B cell (primary cell): ENCODE data around the gene NLRP1. TPM values are rescaled to one million over a fixed set of nuclear protein-coding genes. Genes with fewer than 3 reads are reported as not detected.

Experiments used
- ATAC-seq: fragments of 200-7000 bp; cut with Tn5 transposase; one replicate; pipeline ENCODE4 v1.10.0; 2021; ENCODE audit warnings: low read depth, mild to moderate bottlenecking, moderate number of reproducible peaks, moderate library complexity
- CTCF ChIA-PET: fragments of 350-600 bp; sonication (Branson Sonifier 250); formaldehyde crosslinking; loops from one replicate; lab custom pipeline; 2021; ENCODE audit warnings: antibody characterized with exemption, inconsistent platforms; lab: Charles Lee
- POLR2A ChIA-PET: fragments of 350-600 bp; sonication (Branson Sonifier 250); formaldehyde crosslinking; loops from one replicate; lab custom pipeline; 2021; ENCODE audit warnings: antibody characterized with exemption; lab: Charles Lee
- DNase-seq: peaks from one replicate; pipeline ENCODE4 v3.0.0; 2013
- H2AFZ ChIP-seq: 2 replicates; pipeline ENCODE4 v1.6.1; 2012; ENCODE audit warnings: mild to moderate bottlenecking, low read depth, low read length; ENCODE audit not compliant: insufficient read depth, poor library complexity, severe bottlenecking
- H3K27ac ChIP-seq, 2 donors: 1 replicate in 1 of 2; 2 replicates in 1 of 2; pipeline ENCODE4 v1.5.1; 2012 to 2013; ENCODE audit warnings: low read length in 2 of 2, mild to moderate bottlenecking in 2 of 2, moderate library complexity in 1 of 2
- H3K27me3 ChIP-seq, 4 experiments: fragments of 200-600 bp in 1 of 4; sonication (generic) in 1 of 4; replicated peaks in 1 of 4; 1 replicate in 2 of 4; 2 replicates in 2 of 4; pipeline versions ENCODE4 v1.6.1 to v1.7.0; 2013 to 2016; ENCODE audit warnings: low read length in 3 of 4, mild to moderate bottlenecking in 2 of 4, mixed read lengths in 1 of 4, moderate library complexity in 1 of 4; ENCODE audit not compliant: insufficient read depth in 4 of 4, control insufficient read depth in 3 of 4; ENCODE audit errors: control extremely low read depth in 1 of 4
- H3K36me3 ChIP-seq, 2 experiments: replicated peaks in 1 of 2; 1 replicate in 1 of 2; 2 replicates in 1 of 2; pipeline versions ENCODE4 v1.6.1 to v1.7.1; 2013; ENCODE audit warnings: low read length in 1 of 2; ENCODE audit not compliant: insufficient read depth in 2 of 2, control insufficient read depth in 1 of 2; ENCODE audit errors: control extremely low read depth in 1 of 2, extremely low read depth in 1 of 2
- H3K4me1 ChIP-seq, 2 donors: fragments of 200-600 bp in 1 of 2; sonication (generic) in 1 of 2; 1 replicate in 1 of 2; 2 replicates in 1 of 2; pipeline versions ENCODE4 v1.5.1 to v1.6.1; 2013 to 2017; ENCODE audit warnings: low read length in 2 of 2; ENCODE audit not compliant: control insufficient read depth in 2 of 2, insufficient read depth in 2 of 2
- H3K4me2 ChIP-seq: replicated peaks from 2 replicates; pipeline ENCODE3; 2012; ENCODE audit warnings: mild to moderate bottlenecking, low read depth, low read length; ENCODE audit not compliant: poor library complexity, severe bottlenecking
- H3K4me3 ChIP-seq, 5 experiments: fragments of 200-600 bp in 1 of 5; sonication (generic) in 1 of 5; 1 replicate in 3 of 5; 2 replicates in 2 of 5; pipeline versions ENCODE4 v1.5.1 to v1.7.0; 2011 to 2016; ENCODE audit warnings: low read length in 4 of 5, mild to moderate bottlenecking in 4 of 5, low read depth in 2 of 5, control low read depth in 1 of 5, moderate library complexity in 1 of 5; ENCODE audit not compliant: insufficient read depth in 1 of 5; ENCODE audit errors: control extremely low read depth in 1 of 5, extremely low read depth in 1 of 5
- H3K79me2 ChIP-seq: fragments of 200-600 bp; sonication (generic); one replicate; pipeline ENCODE4 v1.6.0; 2016; ENCODE audit warnings: low read length; ENCODE audit not compliant: control insufficient read depth, insufficient read depth
- H3K9ac ChIP-seq: fragments of 200-600 bp; sonication (generic); 2 replicates; pipeline ENCODE4 v1.6.1; 2017; ENCODE audit warnings: mild to moderate bottlenecking, low read length, moderate library complexity
- H3K9me3 ChIP-seq, 3 donors: one replicate each; pipeline versions ENCODE4 v1.6.1 to v1.7.1; 2013; ENCODE audit warnings: low read length in 2 of 3; ENCODE audit not compliant: control insufficient read depth in 2 of 3, insufficient read depth in 1 of 3; ENCODE audit errors: control extremely low read depth in 1 of 3
- H4K20me1 ChIP-seq: 2 replicates; pipeline ENCODE4 v1.6.0; 2012; ENCODE audit warnings: mild to moderate bottlenecking, low read length; ENCODE audit not compliant: insufficient read depth, control insufficient read depth, poor library complexity, severe bottlenecking
- H3K27ac Mint-ChIP-seq: one replicate; pipeline ENCODE4 v1.8.0; 2021; ENCODE audit warnings: mixed read lengths
- H3K27me3 Mint-ChIP-seq: one replicate; pipeline ENCODE4 v1.8.0; 2021; ENCODE audit warnings: mixed read lengths
- H3K4me1 Mint-ChIP-seq: one replicate; pipeline ENCODE4 v1.8.0; 2021; ENCODE audit warnings: mixed read lengths
- H3K4me3 Mint-ChIP-seq: one replicate; pipeline ENCODE4 v1.8.0; 2021; ENCODE audit warnings: mixed read lengths
- H3K9me3 Mint-ChIP-seq: one replicate; pipeline ENCODE4 v1.8.0; 2022; ENCODE audit warnings: mixed read lengths; ENCODE audit not compliant: insufficient read depth
- EZH2 ChIP-seq: IDR thresholded peaks from 2 replicates; pipeline ENCODE4 v1.6.1; 2012; ENCODE audit warnings: borderline replicate concordance, low read depth, mild to moderate bottlenecking, moderate library complexity, low read length; ENCODE audit not compliant: insufficient read depth, poor library complexity, severe bottlenecking
- WGBS: methylation state at CpG from one replicate; pipeline ENCODE4 v1.1.5; 2013; ENCODE audit warnings: missing lambda C conversion rate; ENCODE audit not compliant: insufficient coverage; 5-methylcytosine and 5-hydroxymethylcytosine counted together
- intact Hi-C: fragments of 100-400 bp; cut with micrococcal nuclease; formaldehyde crosslinking; loops from one replicate; pipeline ENCODE4 v1.10.0; 2022
- polyA plus RNA-seq: library from polyadenylated mRNA; depleted of rRNA; stranded (reverse); fragments of >200 nt; gene quantifications from 2 replicates; pipeline ENCODE4 v1.2.3, GENCODE V29; 2012
- total RNA-seq, 2 donors: library from RNA; stranded (reverse); fragments of 120-200 nt in 1 of 2; gene quantifications; 1 replicate in 1 of 2; 2 replicates in 1 of 2; pipeline versions ENCODE4 v1.2.3 to v1.2.4, GENCODE V29; 2013 to 2022
- TF ChIP-seq, protein P1 (sequence below): fragments of 200-600 bp; IDR thresholded peaks from one replicate; pipeline ENCODE4 v1.8.0; 2022; ENCODE audit warnings: antibody characterized with exemption, mild to moderate bottlenecking

Gene NLRP1
- total and polyA plus RNA-seq, 2 donors (not counting 1 experiment from before 2014, with no cell fraction given), result 141 to 189 TPM

DNA sequence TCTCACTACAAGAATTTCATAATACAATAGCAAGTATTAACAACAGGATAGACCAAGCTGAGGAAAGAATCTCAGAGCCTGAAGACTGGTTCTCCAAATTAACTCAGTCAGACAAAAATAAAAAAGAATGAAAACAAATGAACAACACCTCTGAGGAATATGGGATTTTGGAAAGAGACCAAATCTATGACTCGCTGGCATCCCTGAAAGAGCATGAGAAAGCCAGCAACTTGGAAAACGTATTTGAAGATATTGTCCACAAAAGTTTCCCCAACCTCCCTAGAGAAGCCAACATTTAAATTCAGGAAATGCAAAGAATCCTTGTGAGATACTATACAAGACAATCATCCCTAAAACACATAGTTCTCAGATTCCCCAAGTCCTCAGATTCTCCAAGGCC lies 20.9 kb downstream of the NLRP1 start:
- POLR2A ChIA-PET, result no interaction called here
- Histone ChIP-seq H3K79me2 (no peaks in the 10 kb centered on the region), H3K4me2 (no peak overlapping the region), H3K4me1 (no peaks in the 10 kb centered on the region), H3K27ac (no peak overlapping the region), H4K20me1 (peaks cover 20% of the 10 kb centered on the region), H3K36me3 (peaks cover 4 to 44% of the 10 kb centered on the region in 2 experiments), H3K27me3 (no peaks in the 10 kb centered on the region), H2AFZ (no peak overlapping the region), H3K9me3 (no peaks in the 10 kb centered on the region), H3K9ac (no peak overlapping the region), H3K4me3 (no peak overlapping the region)
- Mint-ChIP-seq H3K4me1 (no peaks in the 10 kb centered on the region), H3K4me3 (no peak overlapping the region), H3K27ac (no peak overlapping the region), H3K9me3 (no peaks in the 10 kb centered on the region), H3K27me3 (no peaks in the 10 kb centered on the region)
- ATAC-seq, result no peak
- intact Hi-C loops, result no loop called here
- DNase-seq, result no peak
- CTCF ChIA-PET, result no interaction called here
- TF ChIP-seq, protein P1, sequence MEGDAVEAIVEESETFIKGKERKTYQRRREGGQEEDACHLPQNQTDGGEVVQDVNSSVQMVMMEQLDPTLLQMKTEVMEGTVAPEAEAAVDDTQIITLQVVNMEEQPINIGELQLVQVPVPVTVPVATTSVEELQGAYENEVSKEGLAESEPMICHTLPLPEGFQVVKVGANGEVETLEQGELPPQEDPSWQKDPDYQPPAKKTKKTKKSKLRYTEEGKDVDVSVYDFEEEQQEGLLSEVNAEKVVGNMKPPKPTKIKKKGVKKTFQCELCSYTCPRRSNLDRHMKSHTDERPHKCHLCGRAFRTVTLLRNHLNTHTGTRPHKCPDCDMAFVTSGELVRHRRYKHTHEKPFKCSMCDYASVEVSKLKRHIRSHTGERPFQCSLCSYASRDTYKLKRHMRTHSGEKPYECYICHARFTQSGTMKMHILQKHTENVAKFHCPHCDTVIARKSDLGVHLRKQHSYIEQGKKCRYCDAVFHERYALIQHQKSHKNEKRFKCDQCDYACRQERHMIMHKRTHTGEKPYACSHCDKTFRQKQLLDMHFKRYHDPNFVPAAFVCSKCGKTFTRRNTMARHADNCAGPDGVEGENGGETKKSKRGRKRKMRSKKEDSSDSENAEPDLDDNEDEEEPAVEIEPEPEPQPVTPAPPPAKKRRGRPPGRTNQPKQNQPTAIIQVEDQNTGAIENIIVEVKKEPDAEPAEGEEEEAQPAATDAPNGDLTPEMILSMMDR, result no peak
- TF ChIP-seq EZH2, result no peak
- WGBS, result 100% methylated on average over 1 of the region's 2 CpGs

DNA sequence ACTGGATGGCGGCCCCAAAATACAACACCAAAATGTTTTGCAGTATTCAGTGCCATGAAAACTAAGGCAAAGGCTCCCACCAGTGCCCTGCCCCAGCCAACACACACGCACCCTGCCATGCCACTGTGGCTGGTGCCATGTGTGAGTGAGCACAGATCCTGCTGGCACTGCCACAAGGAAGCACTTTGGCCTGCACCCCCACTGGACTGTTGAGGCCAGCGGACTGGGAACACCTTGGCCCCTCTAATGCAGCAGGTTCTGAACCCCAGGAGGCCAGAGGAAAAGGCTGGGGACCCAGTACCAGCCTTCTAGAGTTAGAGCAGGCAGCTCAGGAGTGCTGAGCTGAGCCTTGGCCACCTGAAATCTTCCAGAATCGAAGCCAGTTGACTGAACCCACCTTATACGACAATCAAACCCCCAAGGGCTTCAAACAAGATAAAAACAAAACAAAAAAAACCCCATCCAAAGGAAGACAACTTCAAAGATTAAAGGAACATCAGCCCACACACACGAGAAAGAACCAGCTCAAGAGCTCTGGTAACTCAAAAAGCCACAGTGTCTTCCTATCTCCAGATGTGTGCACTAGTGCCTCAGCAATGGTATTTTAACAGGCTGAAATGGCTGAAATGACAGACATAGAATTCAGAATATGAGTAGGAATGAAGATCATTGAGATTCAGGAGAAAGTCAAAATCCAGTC lies 21.5 kb downstream of the NLRP1 start:
- intact Hi-C loops, result no loop called here
- no peaks in the 10 kb centered on the region for H3K79me2 ChIP-seq
- Mint-ChIP-seq H3K4me3 (no peak overlapping the region), H3K9me3 (no peaks in the 10 kb centered on the region), H3K4me1 (no peaks in the 10 kb centered on the region), H3K27ac (no peak overlapping the region), H3K27me3 (no peaks in the 10 kb centered on the region)
- H3K9me3 ChIP-seq, result no peaks in the 10 kb centered on the region
- no peaks in the 10 kb centered on the region for H3K27me3 ChIP-seq
- no peak overlapping the region for H3K4me3 ChIP-seq
- H3K27ac ChIP-seq, result no peak overlapping the region
- WGBS, result 89% methylated on average over 5 of the region's 6 CpGs
- H2AFZ ChIP-seq, result no peak overlapping the region
- ATAC-seq (no peak), DNase-seq (no peak)
- H4K20me1 ChIP-seq, result peaks cover 19% of the 10 kb centered on the region
- peaks cover 4 to 45% of the 10 kb centered on the region in 2 experiments for H3K36me3 ChIP-seq
- ChIA-PET POLR2A (no interaction called here), CTCF (no interaction called here)
- H3K9ac ChIP-seq, result no peak overlapping the region
- no peak for TF ChIP-seq EZH2
- TF ChIP-seq, protein P1, result no peak
- no peaks in the 10 kb centered on the region for H3K4me1 ChIP-seq
- H3K4me2 ChIP-seq, result no peak overlapping the region
